ENCODE data around the gene ZNF24. TPM values are rescaled to one million over a fixed set of nuclear protein-coding genes. Genes with fewer than 3 reads are reported as not detected.
A peak's percentile ranks its signal among the peaks of the same experiment; 100 is the strongest.

Gene ZNF24
- total RNA-seq (30.9 TPM), polyA plus RNA-seq (ENCODE audit: insufficient read depth in 1 of 8, insufficient read length in 8 of 8, low replicate concordance in 1 of 8) (10 to 100 TPM; 23.4 to 36.5 (median 31.6) TPM)
- long read RNA-seq, donor 1, full-length matches to known transcripts: 6 of 21 reads
- long read RNA-seq, donor 1, partial matches to known transcripts: 15 of 21 reads
- long read RNA-seq, donor 1, other reads (novel, unspliced or antisense): 0 of 21 reads
- long read RNA-seq, donor 2, full-length matches to known transcripts: 1 of 1 reads
- long read RNA-seq, donor 2, partial matches to known transcripts: 0 of 1 reads
- long read RNA-seq, donor 2, other reads (novel, unspliced or antisense): 0 of 1 reads
- long read RNA-seq, donor 3, full-length matches to known transcripts: 18 of 41 reads
- long read RNA-seq, donor 3, partial matches to known transcripts: 23 of 41 reads
- long read RNA-seq, donor 3, other reads (novel, unspliced or antisense): 0 of 41 reads
- long read RNA-seq, donor 4, full-length matches to known transcripts: 6 of 6 reads
- long read RNA-seq, donor 4, partial matches to known transcripts: 0 of 6 reads
- long read RNA-seq, donor 4, other reads (novel, unspliced or antisense): 0 of 6 reads
- long read RNA-seq, donor 5, full-length matches to known transcripts: 27 of 59 reads
- long read RNA-seq, donor 5, partial matches to known transcripts: 32 of 59 reads
- long read RNA-seq, donor 5, other reads (novel, unspliced or antisense): 0 of 59 reads
- long read RNA-seq, donor 6, full-length matches to known transcripts: 15 of 24 reads
- long read RNA-seq, donor 6, partial matches to known transcripts: 9 of 24 reads
- long read RNA-seq, donor 6, other reads (novel, unspliced or antisense): 0 of 24 reads
- long read RNA-seq, donor 7, full-length matches to known transcripts: 15 of 21 reads
- long read RNA-seq, donor 7, partial matches to known transcripts: 6 of 21 reads
- long read RNA-seq, donor 7, other reads (novel, unspliced or antisense): 0 of 21 reads
- long read RNA-seq, donor 8, full-length matches to known transcripts: 5 of 5 reads
- long read RNA-seq, donor 8, partial matches to known transcripts: 0 of 5 reads
- long read RNA-seq, donor 8, other reads (novel, unspliced or antisense): 0 of 5 reads
- long read RNA-seq, donor 9, full-length matches to known transcripts: 11 of 11 reads
- long read RNA-seq, donor 9, partial matches to known transcripts: 0 of 11 reads
- long read RNA-seq, donor 9, other reads (novel, unspliced or antisense): 0 of 11 reads
- long read RNA-seq, donor 10, full-length matches to known transcripts: 19 of 19 reads
- long read RNA-seq, donor 10, partial matches to known transcripts: 0 of 19 reads
- long read RNA-seq, donor 10, other reads (novel, unspliced or antisense): 0 of 19 reads
- long read RNA-seq, donor 11, full-length matches to known transcripts: 15 of 15 reads
- long read RNA-seq, donor 11, partial matches to known transcripts: 0 of 15 reads
- long read RNA-seq, donor 11, other reads (novel, unspliced or antisense): 0 of 15 reads

DNA sequence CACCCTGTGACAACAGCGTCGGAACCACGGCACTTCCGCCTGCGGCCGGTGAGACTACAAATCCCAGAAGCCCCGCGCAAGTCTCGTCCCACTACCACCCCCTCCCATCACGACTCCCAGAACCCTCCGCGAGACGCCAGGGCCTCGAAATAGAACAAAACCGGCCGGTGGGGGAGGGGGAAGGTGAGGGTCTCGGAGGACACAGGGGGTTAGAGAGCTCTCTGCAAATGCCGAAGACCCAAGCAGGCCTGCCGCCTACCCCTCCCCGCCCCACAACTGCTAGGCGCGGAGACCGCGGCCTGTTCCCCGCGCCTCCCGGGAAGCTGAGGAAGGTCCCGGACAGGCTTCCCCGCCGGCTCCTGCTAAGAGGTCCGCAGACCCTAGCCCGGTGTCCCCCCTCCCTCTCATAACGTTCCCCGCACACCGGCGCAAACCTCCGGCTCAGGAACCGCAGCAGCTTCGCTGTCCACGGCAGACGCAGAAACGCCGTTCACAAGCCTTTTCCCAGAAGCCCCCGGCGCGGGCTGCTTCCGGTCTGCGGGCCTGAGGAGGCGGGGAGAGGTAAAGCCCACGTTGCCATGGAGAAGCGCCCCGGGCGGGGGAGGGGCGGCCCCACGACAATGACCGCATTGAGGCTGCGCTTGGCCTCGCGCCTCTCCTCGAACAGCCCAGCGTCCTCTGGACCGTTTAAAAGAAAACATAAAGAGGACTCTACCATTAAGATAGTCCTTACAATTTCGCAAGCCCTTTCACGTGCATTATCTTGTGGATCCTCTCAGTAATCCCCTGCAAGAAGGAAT is at the start of gene ZNF24:
Gene ZNF24, minus strand, starts transcription at position 485 of the 800 bp plus-strand sequence. CDS start 3,770 bp downstream, outside the sequence.
- WGBS (ENCODE audit: insufficient coverage): 0% methylated on average over 43 of the region's 64 CpGs
- H3K27me3 ChIP-seq (ENCODE audit: control insufficient read depth, insufficient read depth, low read length): no peaks in the 10 kb centered on the region
- H3K4me1 ChIP-seq (ENCODE audit: control insufficient read depth, insufficient read depth, low read length): peaks cover 19% of the 10 kb centered on the region
- peaks cover 11% of the 10 kb centered on the region for H3K36me3 ChIP-seq (ENCODE audit: control insufficient read depth, insufficient read depth, low read length)
- no peaks in the 10 kb centered on the region for H3K9me3 ChIP-seq (replicated peaks; ENCODE audit: control insufficient read depth, low read depth, low read length)
- peak within 1 kb of the TSS; percentile 97 for H3K27ac ChIP-seq (ENCODE audit: low read length)
- DNase-seq: peak; percentile 99
- peak within 1 kb of the TSS; percentile 93 for H3K4me3 ChIP-seq (ENCODE audit: low read length)

DNA sequence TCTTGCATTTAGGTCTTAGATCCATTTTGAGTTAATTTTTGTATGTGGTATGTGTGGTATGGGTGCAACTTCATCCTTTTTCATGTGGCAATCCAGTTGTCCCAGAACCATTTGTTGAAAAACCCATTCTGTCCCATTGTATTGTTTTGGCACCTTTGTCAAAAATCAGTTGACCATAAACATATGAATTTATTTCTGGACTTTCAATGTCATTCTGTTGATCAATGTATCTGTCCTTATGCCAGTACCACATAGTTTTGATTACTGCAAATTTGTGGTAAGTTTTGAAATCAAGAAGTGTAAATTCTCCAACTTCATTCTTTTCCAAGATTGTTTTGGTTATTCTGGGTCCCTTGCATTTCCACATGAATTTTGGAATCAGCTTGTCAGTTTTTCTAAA is 49.5 kb upstream of the ZNF24 start:
- Histone ChIP-seq H3K4me1 (ENCODE audit: control insufficient read depth, insufficient read depth, low read length) (no peaks in the 10 kb centered on the region), H3K27me3 (ENCODE audit: control insufficient read depth, insufficient read depth, low read length) (no peaks in the 10 kb centered on the region), H3K4me3 (ENCODE audit: low read length) (no peak overlapping the region), H3K27ac (ENCODE audit: low read length) (no peak overlapping the region), H3K9me3 (replicated peaks; ENCODE audit: control insufficient read depth, low read depth, low read length) (peaks cover 2% of the 10 kb centered on the region), H3K36me3 (ENCODE audit: control insufficient read depth, insufficient read depth, low read length) (no peaks in the 10 kb centered on the region)
- DNase-seq: no peak

DNA sequence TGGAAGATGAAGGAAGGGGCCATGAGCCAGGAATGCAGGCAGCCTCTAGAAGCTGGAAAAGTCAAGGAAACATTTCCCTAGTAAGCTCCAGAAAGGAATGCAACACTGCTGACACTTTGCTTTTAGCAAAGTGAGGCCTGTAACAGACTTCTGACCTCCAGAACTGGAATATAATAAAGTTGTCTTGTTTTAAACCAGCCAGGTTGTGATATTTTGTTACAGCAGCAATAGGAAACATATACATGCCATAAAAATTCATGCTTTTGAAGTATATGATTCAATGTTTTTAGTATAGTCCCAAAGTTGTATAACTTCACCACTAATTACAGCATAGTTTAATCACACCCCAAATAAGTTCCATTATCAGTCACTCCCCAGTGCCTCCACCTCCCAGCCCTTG is 48.2 kb upstream of the ZNF24 start:
- DNase-seq: no peak
- Histone ChIP-seq H3K27me3 (ENCODE audit: control insufficient read depth, insufficient read depth, low read length) (no peaks in the 10 kb centered on the region), H3K36me3 (ENCODE audit: control insufficient read depth, insufficient read depth, low read length) (no peaks in the 10 kb centered on the region), H3K4me1 (ENCODE audit: control insufficient read depth, insufficient read depth, low read length) (no peaks in the 10 kb centered on the region), H3K9me3 (replicated peaks; ENCODE audit: control insufficient read depth, low read depth, low read length) (peaks cover 2% of the 10 kb centered on the region), H3K4me3 (ENCODE audit: low read length) (no peak overlapping the region), H3K27ac (ENCODE audit: low read length) (no peak overlapping the region)

DNA sequence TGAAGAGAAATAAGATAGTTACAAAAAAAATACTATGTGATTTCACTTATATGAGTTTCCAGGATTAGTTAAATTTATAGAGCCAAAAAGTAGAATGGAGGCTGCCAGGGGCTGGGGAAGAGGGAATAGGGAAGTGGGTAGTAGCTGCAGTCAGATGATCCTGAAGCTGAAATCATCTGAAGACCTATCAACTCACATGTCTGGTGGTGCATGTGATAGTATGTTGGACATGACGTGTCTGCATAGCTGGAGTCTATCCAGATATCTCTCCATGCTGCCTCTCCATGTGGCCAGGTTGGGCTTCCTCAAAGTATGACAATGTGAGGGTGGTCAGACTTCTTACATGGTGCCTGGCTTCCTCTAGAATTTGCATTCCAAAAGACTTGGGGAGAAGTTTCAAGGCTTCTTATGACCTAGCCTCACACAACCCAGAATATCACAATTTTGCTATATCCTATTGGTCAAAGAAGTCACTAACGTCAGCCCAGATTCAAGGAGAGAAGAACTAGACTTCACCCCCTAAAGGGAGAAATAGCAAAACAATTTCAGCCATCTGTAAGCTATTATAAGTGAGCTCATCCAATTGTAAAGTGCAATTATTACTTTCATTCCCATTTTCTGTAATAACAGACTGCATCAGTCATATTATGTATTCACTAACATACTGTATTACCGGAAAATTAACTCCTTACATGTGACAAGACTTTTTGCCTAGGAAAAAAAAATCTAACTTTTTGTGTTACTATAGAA is 46.9 kb upstream of the ZNF24 start:
- Histone ChIP-seq H3K9me3 (replicated peaks; ENCODE audit: control insufficient read depth, low read depth, low read length) (peaks cover 2% of the 10 kb centered on the region), H3K27ac (ENCODE audit: low read length) (no peak overlapping the region), H3K27me3 (ENCODE audit: control insufficient read depth, insufficient read depth, low read length) (no peaks in the 10 kb centered on the region), H3K4me3 (ENCODE audit: low read length) (no peak overlapping the region), H3K4me1 (ENCODE audit: control insufficient read depth, insufficient read depth, low read length) (no peaks in the 10 kb centered on the region), H3K36me3 (ENCODE audit: control insufficient read depth, insufficient read depth, low read length) (no peaks in the 10 kb centered on the region)
- DNase-seq: peak; percentile 72
- WGBS (ENCODE audit: insufficient coverage): no CpG with 5 or more reads among the region's 3 CpGs

DNA sequence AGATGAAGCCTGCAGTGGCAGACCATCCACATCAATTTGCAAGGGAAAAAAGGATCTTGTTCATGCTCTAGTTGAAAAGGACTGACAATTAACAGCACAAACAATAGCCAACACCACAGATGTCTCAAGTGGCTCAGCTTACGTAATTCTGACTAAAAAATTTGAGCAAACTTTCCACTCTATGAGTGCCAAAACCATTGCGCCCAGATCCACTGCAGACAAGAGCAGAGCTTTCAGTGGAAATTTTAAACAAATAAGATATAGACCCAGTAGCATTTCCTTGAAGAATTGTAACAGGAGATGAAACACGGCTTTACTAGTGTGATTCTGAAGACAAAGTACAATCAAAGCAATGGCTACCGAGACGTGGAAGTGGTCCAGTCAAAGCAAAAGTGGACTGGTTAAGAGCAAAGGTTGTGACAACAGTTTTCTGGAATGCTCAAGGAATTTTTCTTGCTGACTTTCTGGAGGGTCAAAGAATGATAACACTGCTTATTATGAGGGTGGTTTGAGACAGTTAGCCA is 44.9 kb upstream of the ZNF24 start:
- peak; percentile 73 for DNase-seq
- peaks cover 2% of the 10 kb centered on the region for H3K9me3 ChIP-seq (replicated peaks; ENCODE audit: control insufficient read depth, low read depth, low read length)
- no peaks in the 10 kb centered on the region for H3K36me3 ChIP-seq (ENCODE audit: control insufficient read depth, insufficient read depth, low read length)
- 33% methylated on average over 3 of the region's 5 CpGs for WGBS (ENCODE audit: insufficient coverage)
- H3K27me3 ChIP-seq (ENCODE audit: control insufficient read depth, insufficient read depth, low read length): no peaks in the 10 kb centered on the region
- H3K4me3 ChIP-seq (ENCODE audit: low read length): no peak overlapping the region
- no peak overlapping the region for H3K27ac ChIP-seq (ENCODE audit: low read length)
- H3K4me1 ChIP-seq (ENCODE audit: control insufficient read depth, insufficient read depth, low read length): no peaks in the 10 kb centered on the region

DNA sequence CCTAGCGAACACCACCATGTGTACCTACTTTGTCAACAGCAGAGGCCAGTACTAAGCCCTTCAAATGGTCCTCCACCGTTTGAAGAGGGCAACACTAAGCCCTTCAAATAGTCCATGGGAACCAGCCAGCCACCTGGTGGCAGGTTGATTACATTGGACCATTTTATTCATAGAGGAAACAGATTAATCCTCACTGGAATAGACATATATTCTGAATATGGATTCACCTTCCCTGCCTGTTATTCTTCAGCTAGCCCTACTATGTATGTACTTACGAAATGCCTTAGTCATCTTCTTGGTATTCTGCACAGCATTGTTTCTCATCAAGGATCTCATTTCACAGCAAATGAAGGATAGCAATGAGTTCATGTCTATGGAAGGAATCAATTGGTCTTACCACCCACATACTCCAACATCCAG is 42.9 kb upstream of the ZNF24 start:
- DNase-seq: no peak
- Histone ChIP-seq H3K4me3 (ENCODE audit: low read length) (no peak overlapping the region), H3K27me3 (ENCODE audit: control insufficient read depth, insufficient read depth, low read length) (peaks cover 3% of the 10 kb centered on the region), H3K36me3 (ENCODE audit: control insufficient read depth, insufficient read depth, low read length) (no peaks in the 10 kb centered on the region), H3K4me1 (ENCODE audit: control insufficient read depth, insufficient read depth, low read length) (no peaks in the 10 kb centered on the region), H3K27ac (ENCODE audit: low read length) (no peak overlapping the region), H3K9me3 (replicated peaks; ENCODE audit: control insufficient read depth, low read depth, low read length) (peaks cover 3% of the 10 kb centered on the region)
- WGBS (ENCODE audit: insufficient coverage): 100% methylated on average over 1 of the region's 3 CpGs

DNA sequence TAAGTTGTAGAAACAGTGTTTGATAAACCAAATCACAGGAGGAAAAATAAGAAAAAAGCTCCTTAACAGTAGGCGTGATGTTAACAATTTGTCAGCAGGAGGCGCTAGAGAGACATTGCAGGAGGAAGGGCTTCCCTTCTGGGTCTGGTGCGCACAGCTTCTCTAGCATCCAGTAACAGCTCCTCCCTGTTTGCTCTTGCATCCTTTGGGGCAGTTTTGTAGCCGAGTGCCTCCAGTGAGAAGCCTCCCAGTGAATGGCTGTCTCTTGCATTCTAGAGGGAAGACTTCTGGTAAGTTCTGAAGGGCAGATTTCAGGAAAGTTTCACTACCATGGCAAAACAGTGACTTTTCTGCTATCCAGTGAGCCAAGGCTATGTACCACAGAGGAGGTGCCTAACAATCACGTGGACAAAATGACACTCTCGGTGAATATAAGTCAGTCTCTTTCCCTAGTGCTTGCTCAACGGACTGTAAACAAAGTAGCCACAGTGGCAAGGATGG is 42.4 kb upstream of the ZNF24 start:
- 30% methylated on average over 4 of the region's 7 CpGs for WGBS (ENCODE audit: insufficient coverage)
- Histone ChIP-seq H3K36me3 (ENCODE audit: control insufficient read depth, insufficient read depth, low read length) (no peaks in the 10 kb centered on the region), H3K4me3 (ENCODE audit: low read length) (no peak overlapping the region), H3K27me3 (ENCODE audit: control insufficient read depth, insufficient read depth, low read length) (peaks cover 3% of the 10 kb centered on the region), H3K27ac (ENCODE audit: low read length) (no peak overlapping the region), H3K9me3 (replicated peaks; ENCODE audit: control insufficient read depth, low read depth, low read length) (peaks cover 4% of the 10 kb centered on the region), H3K4me1 (ENCODE audit: control insufficient read depth, insufficient read depth, low read length) (no peaks in the 10 kb centered on the region)
- DNase-seq: peak; percentile 80

DNA sequence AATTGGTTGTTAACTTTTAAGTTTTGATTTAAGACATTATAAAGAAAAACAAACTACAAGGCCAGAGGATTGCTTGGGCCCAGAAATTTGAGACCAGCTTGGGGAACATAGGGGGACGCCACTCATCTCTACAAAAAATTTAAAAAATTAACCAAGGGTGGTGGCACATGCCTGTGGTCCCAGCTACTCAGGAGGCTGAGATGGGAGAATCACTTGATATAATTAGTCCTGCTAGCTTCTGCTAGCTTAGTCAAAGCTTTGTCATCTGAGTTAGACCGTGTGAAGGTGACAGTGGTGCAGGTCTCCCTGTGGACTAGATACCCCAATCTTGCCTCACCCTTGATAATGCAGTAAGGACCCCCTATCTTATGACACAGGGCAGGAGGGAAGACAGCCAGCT is 38.9 kb upstream of the ZNF24 start:
- Histone ChIP-seq H3K9me3 (replicated peaks; ENCODE audit: control insufficient read depth, low read depth, low read length) (peaks cover 4% of the 10 kb centered on the region), H3K4me3 (ENCODE audit: low read length) (no peak overlapping the region), H3K27me3 (ENCODE audit: control insufficient read depth, insufficient read depth, low read length) (peaks cover 5% of the 10 kb centered on the region), H3K27ac (ENCODE audit: low read length) (no peak overlapping the region), H3K36me3 (ENCODE audit: control insufficient read depth, insufficient read depth, low read length) (no peaks in the 10 kb centered on the region), H3K4me1 (ENCODE audit: control insufficient read depth, insufficient read depth, low read length) (no peaks in the 10 kb centered on the region)
- DNase-seq: no peak
- no CpG with 5 or more reads among the region's 2 CpGs for WGBS (ENCODE audit: insufficient coverage)
